HG02642 (cell line): ENCODE measurements around the gene HDHD2.

ENCODE experiments used
- ATAC-seq: cut with Tn5 transposase; IDR thresholded peaks from one replicate; pipeline ENCODE4 v1.9.1; 2021; ENCODE audit warnings: mild to moderate bottlenecking; ENCODE audit not compliant: unreplicated experiment, poor library complexity

Gene HDHD2

GRCh38 chr18:47149457-47150028, 757 bp downstream of the HDHD2 start:
- ATAC-seq: no peak

GRCh38 chr18:47146206-47146605, 4.1 kb downstream of the HDHD2 start:
- ATAC-seq: no peak

- no peak for ATAC-seq
Measured at GRCh38 chr18:47143899-47144485, 6.3 kb downstream of the HDHD2 start.

- no peak for ATAC-seq
Measured at GRCh38 chr18:47143153-47143552, 7.1 kb downstream of the HDHD2 start.

GRCh38 chr18:47141289-47141688, 9.0 kb downstream of the HDHD2 start:
- ATAC-seq: no peak

GRCh38 chr18:47121146-47121545, 29.2 kb downstream of the HDHD2 start:
- no peak for ATAC-seq

- peak; percentile 93 for ATAC-seq
Measured at GRCh38 chr18:47120428-47120827, 29.9 kb downstream of the HDHD2 start.

GRCh38 chr18:47118981-47119380, 31.3 kb downstream of the HDHD2 start:
- ATAC-seq: no peak

GRCh38 chr18:47115205-47115604, 35.1 kb downstream of the HDHD2 start:
- ATAC-seq: no peak

- no peak for ATAC-seq
Measured at GRCh38 chr18:47113796-47114540, 36.3 kb downstream of the HDHD2 start.

GRCh38 chr18:47110492-47111274, 39.6 kb downstream of the HDHD2 start:
- ATAC-seq: no peak

GRCh38 chr18:47109720-47110119, 40.6 kb downstream of the HDHD2 start:
- no peak for ATAC-seq

GRCh38 chr18:47108998-47109405, 41.3 kb downstream of the HDHD2 start:
- ATAC-seq: no peak

- no peak for ATAC-seq
Measured at GRCh38 chr18:47108373-47108772, 41.9 kb downstream of the HDHD2 start.

- no peak for ATAC-seq
Measured at GRCh38 chr18:47100212-47100831, 50.0 kb downstream of the HDHD2 start.

GRCh38 chr18:47095810-47096209, 54.5 kb downstream of the HDHD2 start:
- ATAC-seq: no peak

GRCh38 chr18:47087676-47088075, 62.6 kb downstream of the HDHD2 start:
- no peak for ATAC-seq

- no peak for ATAC-seq
Measured at GRCh38 chr18:47081578-47081977, 68.7 kb downstream of the HDHD2 start.

- no peak for ATAC-seq
Measured at GRCh38 chr18:47080872-47081271, 69.4 kb downstream of the HDHD2 start.

GRCh38 chr18:47077111-47077510, 73.2 kb downstream of the HDHD2 start:
- no peak for ATAC-seq
